GM21381 (cell line): Measurements from ENCODE around the gene MGAM2.
"Not testable (repeated sequence)": the region's sequence is repeated elsewhere in the genome, so short reads cannot be mapped to it uniquely, and the experiment has no call there.

ENCODE experiments used
- ATAC-seq: cut with Tn5 transposase; IDR thresholded peaks from one replicate; pipeline ENCODE4 v1.9.1; 2021; ENCODE audit warnings: mild to moderate bottlenecking, moderate library complexity; ENCODE audit not compliant: unreplicated experiment

Gene MGAM2

DNA sequence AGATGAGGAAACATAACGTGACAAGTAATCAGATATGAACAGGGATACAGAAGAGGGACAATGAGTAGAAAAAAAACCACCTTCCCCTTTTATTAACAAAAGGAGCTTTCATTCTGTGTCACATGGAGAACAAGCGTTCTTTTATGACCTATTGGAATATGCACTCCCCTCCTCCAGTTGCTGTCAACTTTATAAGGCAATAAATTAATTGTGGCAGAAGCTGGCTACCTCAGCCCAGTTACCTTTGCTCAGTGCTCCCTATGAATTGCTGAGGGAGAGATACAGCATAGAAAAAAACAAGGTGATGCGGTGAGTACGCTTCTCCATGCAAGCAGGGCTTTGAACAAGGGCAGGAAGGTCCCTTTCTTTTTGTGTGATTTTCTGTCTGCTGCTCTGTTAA is at the start of gene MGAM2:
TSS of gene MGAM2 (plus strand) at position 220 of the 400 bp plus-strand sequence. CDS start 5,156 bp downstream, outside the sequence.
- ATAC-seq = no peak

DNA sequence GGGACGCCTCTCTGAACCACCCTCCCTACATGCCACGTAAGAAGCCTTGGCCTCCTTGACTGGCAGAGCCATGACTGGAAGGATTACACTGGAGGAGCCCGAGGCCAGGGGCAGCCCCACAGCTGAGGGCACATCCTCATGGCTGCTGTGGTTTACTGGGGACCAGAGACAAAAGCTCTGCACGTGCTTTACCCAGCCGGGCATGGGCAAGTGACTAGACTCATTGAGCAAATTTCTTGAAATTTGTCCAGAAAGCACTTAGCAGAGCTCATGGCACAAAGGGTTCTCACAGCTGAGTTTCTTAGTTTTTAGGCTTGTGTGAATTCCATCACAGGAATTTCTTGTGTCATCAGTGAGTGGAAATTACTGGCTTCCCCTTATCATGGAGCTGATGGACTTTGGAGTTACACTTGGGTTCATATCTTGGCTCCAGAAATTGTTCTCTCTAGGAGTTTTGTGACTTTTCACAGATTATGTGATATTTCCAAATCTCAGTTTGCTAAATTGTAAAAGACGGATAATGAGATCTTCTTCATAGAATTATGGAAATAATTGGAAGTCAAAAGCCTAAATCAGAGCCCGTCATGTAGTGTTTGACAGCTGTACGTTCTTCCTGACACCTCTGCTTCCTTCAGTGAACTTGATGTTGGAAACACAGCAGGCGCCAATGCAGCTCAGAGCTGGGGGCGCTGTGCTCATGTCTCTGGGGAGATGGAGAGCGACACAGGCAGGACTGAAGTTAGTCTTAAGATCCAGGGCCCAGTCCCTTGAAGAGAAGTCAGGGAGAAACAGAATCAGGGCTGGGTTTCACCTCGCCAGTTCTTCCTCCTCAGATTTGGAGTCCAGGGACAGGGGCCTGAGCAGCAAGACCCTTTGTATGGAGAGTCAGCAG is 47.7 kb upstream of the MGAM2 start:
- no peak for ATAC-seq

DNA sequence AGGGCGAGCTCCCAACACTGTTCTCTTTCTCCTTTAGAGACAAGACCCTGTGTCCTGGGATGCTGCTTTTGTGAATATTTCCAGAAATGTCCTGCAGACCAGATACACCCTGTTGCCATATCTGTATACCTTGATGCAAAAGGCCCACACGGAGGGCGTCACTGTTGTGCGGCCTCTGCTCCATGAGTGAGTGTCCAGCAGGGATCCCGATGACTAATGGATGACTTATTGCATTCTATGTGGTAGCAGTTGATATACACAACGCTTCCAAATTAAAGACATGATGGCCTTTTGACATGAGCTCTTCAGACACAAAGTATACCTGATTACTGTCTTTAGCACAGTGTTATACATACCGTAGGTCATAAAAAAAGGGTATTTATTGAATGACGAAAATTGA is 45.0 kb upstream of the MGAM2 start:
- no peak for ATAC-seq

- ATAC-seq = no peak
These were observed 33.8 kb upstream of the MGAM2 start for GRCh38 chr7:142077762-142078161.

- no peak for ATAC-seq
These were observed 27.9 kb upstream of the MGAM2 start for GRCh38 chr7:142083605-142084004.

- ATAC-seq = no peak
These were observed 26.1 kb upstream of the MGAM2 start for GRCh38 chr7:142085428-142085827.

DNA sequence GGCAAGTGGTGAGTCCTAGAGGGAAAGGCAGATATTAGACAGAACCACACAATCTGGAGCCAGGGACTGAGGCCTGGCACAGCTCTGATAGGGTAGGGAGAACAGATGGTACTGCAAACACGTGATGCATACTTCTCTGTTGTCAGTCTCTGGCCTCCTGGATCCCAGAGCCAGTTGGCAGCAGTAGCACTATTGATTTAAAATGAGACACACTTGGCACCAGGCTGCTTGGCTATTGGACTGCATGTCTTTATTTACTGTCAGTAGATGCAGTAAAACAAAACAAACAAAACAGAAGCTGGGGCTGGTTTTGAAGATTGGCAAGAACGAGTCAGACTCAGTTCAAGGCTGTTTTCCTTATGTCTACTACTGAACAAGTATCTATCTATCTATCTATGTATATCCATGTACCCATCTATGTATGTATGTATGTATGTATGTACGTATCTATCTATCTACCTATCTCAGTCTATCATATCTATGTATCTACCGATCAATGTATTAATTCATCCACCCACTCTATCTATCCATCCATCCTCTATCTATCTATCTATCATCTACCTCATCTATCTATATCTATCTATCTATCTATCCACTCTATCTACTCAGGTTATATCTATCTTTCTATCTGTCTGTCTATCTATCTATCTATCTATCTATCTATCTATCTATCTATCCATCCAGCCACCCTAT is 23.4 kb upstream of the MGAM2 start:
- ATAC-seq = no peak

GRCh38 chr7:142089035-142089434 is 22.5 kb upstream of the MGAM2 start:
- no peak for ATAC-seq

- no peak for ATAC-seq
These were observed 19.6 kb upstream of the MGAM2 start for GRCh38 chr7:142091961-142092360.

- ATAC-seq = no peak
These were observed 16.7 kb upstream of the MGAM2 start for GRCh38 chr7:142094861-142095260.

GRCh38 chr7:142097571-142097970 is 13.9 kb upstream of the MGAM2 start:
- no peak for ATAC-seq

DNA sequence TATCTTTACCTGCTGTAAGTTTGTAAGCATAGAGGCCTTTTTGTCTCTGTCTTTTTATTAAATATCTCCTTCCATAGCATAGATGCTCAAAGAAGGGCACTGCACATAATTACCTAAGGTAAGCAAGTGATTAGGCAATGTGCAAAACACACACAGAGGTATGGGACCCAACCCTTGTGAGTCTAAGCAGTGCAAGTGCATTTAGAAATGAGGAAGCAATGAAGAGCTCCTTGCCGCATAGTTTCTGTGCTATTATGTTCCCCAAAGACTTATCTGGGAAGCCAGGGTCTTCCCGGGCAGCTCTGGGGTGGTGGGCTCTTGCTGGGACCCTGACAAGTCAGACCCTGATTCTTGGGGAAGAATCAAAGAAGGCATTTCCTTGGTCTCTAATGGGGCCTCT is 13.5 kb upstream of the MGAM2 start:
- no peak for ATAC-seq

DNA sequence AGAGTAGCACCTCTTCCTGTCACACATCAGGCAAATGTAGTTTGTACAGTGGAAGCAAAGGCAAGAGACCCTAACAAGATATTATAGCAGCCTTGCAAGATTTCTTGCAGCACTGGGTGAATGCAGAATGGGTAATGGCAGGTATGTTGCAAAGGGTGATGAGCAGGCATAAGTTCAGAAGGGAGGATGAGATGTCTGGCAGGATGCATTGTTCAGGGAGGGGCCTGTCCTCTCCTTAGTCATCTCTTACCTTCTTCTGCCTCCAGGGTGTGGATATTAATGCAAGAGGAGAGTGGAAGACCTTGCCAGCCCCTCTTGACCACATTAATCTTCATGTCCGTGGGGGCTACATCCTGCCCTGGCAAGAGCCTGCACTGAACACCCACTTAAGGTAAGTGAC is 12.2 kb upstream of the MGAM2 start:
- not testable (repeated sequence) for ATAC-seq

DNA sequence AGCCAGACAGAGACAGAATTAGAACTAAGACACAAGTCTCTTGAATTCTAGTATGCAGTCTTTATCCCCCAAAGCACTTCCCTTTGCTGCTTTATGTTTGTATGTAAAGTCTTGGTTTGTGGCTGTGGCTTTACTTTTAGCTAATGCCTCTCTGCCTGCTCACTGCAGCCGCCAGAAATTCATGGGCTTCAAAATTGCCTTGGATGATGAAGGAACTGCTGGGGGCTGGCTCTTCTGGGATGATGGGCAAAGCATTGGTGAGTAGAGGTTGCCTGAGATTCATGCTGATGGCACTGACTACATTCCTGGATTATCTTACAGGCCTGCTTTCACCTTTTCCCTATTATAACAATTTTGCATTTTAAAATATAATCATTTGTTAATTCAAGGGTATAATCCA is 10.9 kb upstream of the MGAM2 start:
- no peak for ATAC-seq

DNA sequence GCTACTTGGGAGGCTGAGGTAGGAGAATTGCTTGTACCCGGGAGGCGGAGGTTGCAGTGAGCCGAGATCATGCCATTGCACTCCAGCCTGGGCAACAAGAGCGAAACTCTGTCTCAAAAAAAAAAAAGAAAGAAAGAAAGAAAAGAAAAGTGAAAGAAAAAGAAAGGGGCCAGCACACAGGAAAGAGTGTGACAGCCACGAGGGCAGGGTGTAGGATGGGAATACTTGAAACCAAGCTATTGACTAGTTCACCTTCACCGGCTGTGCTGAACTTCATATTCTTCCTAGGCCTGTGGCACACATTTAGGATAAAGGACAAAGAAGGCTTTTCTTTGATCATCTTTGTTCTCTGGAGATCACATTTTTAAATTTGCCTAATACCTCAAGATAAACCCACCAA is 9.7 kb upstream of the MGAM2 start:
- not testable (repeated sequence) for ATAC-seq

- ATAC-seq = no peak
These were observed 6.7 kb upstream of the MGAM2 start for GRCh38 chr7:142104550-142105527.

GRCh38 chr7:142108728-142109505 is 2.6 kb upstream of the MGAM2 start:
- no peak for ATAC-seq

GRCh38 chr7:142110098-142110497 is 1.4 kb upstream of the MGAM2 start:
- ATAC-seq = no peak

- ATAC-seq = no peak
These were observed 880 bp upstream of the MGAM2 start for GRCh38 chr7:142110638-142111037.

- no peak for ATAC-seq
These were observed 568 bp downstream of the MGAM2 start for GRCh38 chr7:142112086-142112485.
